Measurements from ENCODE around the gene ARID3B. TPM values are rescaled to one million over a fixed set of nuclear protein-coding genes. Genes with fewer than 3 reads are reported as not detected.
A peak's percentile ranks its signal among the peaks of the same experiment; 100 is the strongest.

ARID3B gene
- total and polyA plus RNA-seq, 7 experiments from 2014 or later: 5.1 to 45.4 (median 36.6) TPM

GRCh38 chr15:74636984-74637383, 96.0 kb downstream of the ARID3B start:
- Mint-ChIP-seq H3K36me3 (peaks cover 8 to 30% (median 14%) of the 10 kb centered on the region in 5 donors), H3K27me3 (no peaks in the 10 kb centered on the region), H3K27ac (peak overlapping the region in 1 of 9 donors; percentile 52)

DNA sequence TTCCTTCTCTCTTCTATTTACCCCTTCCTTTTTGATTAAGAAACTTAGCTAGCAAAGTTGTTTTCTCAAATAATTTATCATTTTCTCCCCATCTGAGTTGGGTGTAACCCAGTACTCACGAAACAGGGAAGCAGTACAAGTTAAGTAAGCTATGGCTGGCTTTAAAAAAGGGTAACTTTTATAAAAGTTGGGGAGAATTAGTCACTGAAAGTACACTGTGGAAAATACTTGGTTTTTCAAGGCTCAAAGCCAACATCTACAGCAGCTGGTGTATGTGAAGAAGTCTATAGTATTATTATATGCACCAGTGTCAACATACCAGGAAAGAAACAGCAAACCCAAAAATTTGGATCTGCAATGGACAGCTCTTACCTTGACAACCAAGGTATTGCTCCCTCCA, 100.1 kb downstream of the ARID3B start:
- no peak overlapping the region for H3K27ac ChIP-seq (ENCODE audit: low read depth, low read length)
- ChIA-PET POLR2A (no interaction called here), CTCF (interaction anchor here (0.6 to 13.2 kb wide), 5 partner anchors 9 to 157 kb away, joined by 3 to 201 read pairs (median 4); no protein-coding TSS in a partner anchor)
- Mint-ChIP-seq H3K4me3 (no peak overlapping the region), H3K36me3 (peaks cover 0 to 44% (median 5%) of the 10 kb centered on the region in 5 donors), H3K27me3 (no peaks in the 10 kb centered on the region), H3K27ac (peak overlapping the region in 1 of 9 donors; percentile 27), H3K4me1 (peaks cover 0 to 29% (median 10%) of the 10 kb centered on the region in 7 donors), H3K9me3 (no peaks in the 10 kb centered on the region)
- ATAC-seq (no peak), DNase-seq (no peak)
- H3K4me1 ChIP-seq (ENCODE audit: control insufficient read depth in 2 of 2, insufficient read depth in 2 of 2, low read length in 2 of 2): no peaks in the 10 kb centered on the region
- no peaks in the 10 kb centered on the region for H3K27me3 ChIP-seq (ENCODE audit: control insufficient read depth in 2 of 2, insufficient read depth in 2 of 2, low read length in 2 of 2)
- no peak overlapping the region for H3K4me3 ChIP-seq (ENCODE audit: low read length)
- H3K36me3 ChIP-seq (ENCODE audit: control insufficient read depth in 2 of 3, insufficient read depth in 3 of 3, low read length in 3 of 3): peaks cover 0 to 69% (median 0%) of the 10 kb centered on the region in 3 experiments
- H3K9me3 ChIP-seq (ENCODE audit: control insufficient read depth in 2 of 3, low read length in 3 of 3): no peaks in the 10 kb centered on the region
- intact Hi-C loops (cut with micrococcal nuclease): no loop called here

More at GRCh38 chr15:74636984-74637383, 96.0 kb downstream of the ARID3B start:
- CTCF ChIA-PET: interaction anchor here (0.6 to 13.2 kb wide), 7 partner anchors 13 to 661 kb away, joined by 3 to 201 read pairs (median 5); no protein-coding TSS in a partner anchor
- ATAC-seq (no peak), DNase-seq (no peak)
- Mint-ChIP-seq H3K9me3 (no peaks in the 10 kb centered on the region), H3K4me1 (peaks cover 0 to 8% (median 3%) of the 10 kb centered on the region in 7 donors), H3K4me3 (no peak overlapping the region)
- Histone ChIP-seq H3K9me3 (ENCODE audit: control insufficient read depth in 2 of 3, low read length in 3 of 3) (no peaks in the 10 kb centered on the region), H3K4me3 (ENCODE audit: low read length) (no peak overlapping the region), H3K4me1 (ENCODE audit: control insufficient read depth in 2 of 2, insufficient read depth in 2 of 2, low read length in 2 of 2) (no peaks in the 10 kb centered on the region), H3K27ac (ENCODE audit: low read depth, low read length) (no peak overlapping the region), H3K36me3 (ENCODE audit: control insufficient read depth in 2 of 3, insufficient read depth in 3 of 3, low read length in 3 of 3) (peaks cover 0 to 88% (median 9%) of the 10 kb centered on the region in 3 experiments), H3K27me3 (ENCODE audit: control insufficient read depth in 2 of 2, insufficient read depth in 2 of 2, low read length in 2 of 2) (no peaks in the 10 kb centered on the region)
- POLR2A ChIA-PET: interaction anchor here (3.3 kb wide), 1 partner anchor 133 kb away, joined by 11 read pairs; no protein-coding TSS in a partner anchor
- intact Hi-C loops (cut with micrococcal nuclease): no loop called here

DNA sequence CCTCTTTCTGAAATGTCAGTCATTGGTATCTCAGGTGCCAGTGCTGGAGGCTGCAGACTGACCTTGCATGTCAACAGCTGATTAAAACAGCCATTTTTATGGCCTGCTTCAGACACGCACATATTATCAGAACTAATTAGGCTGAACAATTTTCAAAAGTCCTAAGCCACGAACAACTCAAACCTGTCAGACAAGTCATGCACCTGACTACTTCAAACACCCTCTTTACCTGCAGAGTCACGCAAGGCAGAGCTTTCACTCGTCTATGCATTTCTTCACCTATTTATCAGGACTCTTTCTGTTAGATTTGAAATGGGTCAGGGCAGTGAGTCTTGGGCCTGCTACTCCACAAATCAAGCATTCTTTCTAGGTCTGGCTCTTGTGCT, 101.3 kb downstream of the ARID3B start:
- H3K4me1 Mint-ChIP-seq: peaks cover 0 to 32% (median 13%) of the 10 kb centered on the region in 7 donors
- H3K9me3 Mint-ChIP-seq: no peaks in the 10 kb centered on the region
- no peak overlapping the region for H3K4me3 ChIP-seq (ENCODE audit: low read length)
- H3K4me3 Mint-ChIP-seq: no peak overlapping the region
- H3K27me3 Mint-ChIP-seq: no peaks in the 10 kb centered on the region
- CTCF ChIA-PET: interaction anchor here (1.5 to 13.2 kb wide), 2 partner anchors 15 to 127 kb away, joined by 4 to 201 read pairs; no protein-coding TSS in a partner anchor
- peak overlapping the region in 8 of 9 donors; percentile 8 to 65 (median 41) for H3K27ac Mint-ChIP-seq
- ATAC-seq: no peak
- no peak for DNase-seq
- peaks cover 0 to 37% (median 5%) of the 10 kb centered on the region in 5 donors for H3K36me3 Mint-ChIP-seq
- no peaks in the 10 kb centered on the region for H3K4me1 ChIP-seq (ENCODE audit: control insufficient read depth in 2 of 2, insufficient read depth in 2 of 2, low read length in 2 of 2)
- H3K36me3 ChIP-seq (ENCODE audit: control insufficient read depth in 2 of 3, insufficient read depth in 3 of 3, low read length in 3 of 3): peaks cover 0 to 57% (median 0%) of the 10 kb centered on the region in 3 experiments
- no peaks in the 10 kb centered on the region for H3K27me3 ChIP-seq (ENCODE audit: control insufficient read depth in 2 of 2, insufficient read depth in 2 of 2, low read length in 2 of 2)
- no peak overlapping the region for H3K27ac ChIP-seq (ENCODE audit: low read depth, low read length)
- POLR2A ChIA-PET: no interaction called here
- intact Hi-C loops (cut with micrococcal nuclease): no loop called here
- H3K9me3 ChIP-seq (ENCODE audit: control insufficient read depth in 2 of 3, low read length in 3 of 3): no peaks in the 10 kb centered on the region

DNA sequence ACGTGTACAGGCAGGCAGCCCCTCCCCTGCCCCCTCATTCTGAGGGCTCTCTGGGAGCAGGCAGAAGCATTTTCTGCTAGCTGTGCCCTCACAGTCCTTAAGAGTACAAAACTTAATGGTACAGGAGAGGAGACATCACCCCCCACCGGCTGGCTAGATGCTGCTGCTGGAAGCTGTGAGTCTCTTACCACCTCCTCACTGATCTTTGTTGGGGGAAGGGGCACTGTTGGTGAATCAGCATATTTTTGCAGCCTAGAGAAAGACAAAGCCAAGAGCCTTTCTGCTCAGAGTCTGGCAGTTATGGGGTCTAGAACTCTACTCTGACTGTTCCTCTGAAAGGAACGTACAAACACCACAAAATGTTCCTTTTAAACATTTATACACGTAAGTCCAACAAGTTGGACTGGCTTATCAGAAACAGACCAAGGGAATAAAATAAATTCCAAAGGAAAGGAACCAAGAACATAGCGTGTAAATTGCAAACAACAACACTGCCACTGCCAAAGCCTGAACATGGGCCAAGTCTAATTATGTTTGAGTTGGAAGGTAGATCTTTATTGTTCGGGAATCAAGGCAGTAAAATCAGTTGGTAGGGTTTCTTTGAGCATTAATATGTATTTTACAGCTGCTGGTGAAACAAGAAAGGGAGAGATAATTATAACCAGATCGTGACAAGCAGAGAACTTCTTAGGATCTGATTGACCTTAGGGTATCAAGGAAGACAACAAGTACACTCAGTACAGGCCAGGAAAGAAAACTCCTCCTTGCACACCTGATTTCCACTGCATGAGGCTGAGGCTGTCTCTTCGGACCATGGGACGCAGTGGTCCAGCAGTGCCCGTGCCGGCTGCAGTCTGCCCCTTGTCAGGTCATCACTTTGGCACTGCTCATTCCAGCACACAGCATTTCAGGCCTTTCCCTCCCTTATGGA, 102.0 kb downstream of the ARID3B start:
- no peaks in the 10 kb centered on the region for H3K9me3 ChIP-seq (ENCODE audit: control insufficient read depth in 2 of 3, low read length in 3 of 3)
- no peak for DNase-seq
- Mint-ChIP-seq H3K9me3 (no peaks in the 10 kb centered on the region), H3K27ac (peak overlapping the region in 7 of 9 donors; percentile 14 to 75 (median 46)), H3K4me1 (peaks cover 0 to 34% (median 13%) of the 10 kb centered on the region in 7 donors), H3K4me3 (no peak overlapping the region), H3K36me3 (peaks cover 0 to 35% (median 5%) of the 10 kb centered on the region in 5 donors), H3K27me3 (no peaks in the 10 kb centered on the region)
- H3K27ac ChIP-seq (ENCODE audit: low read depth, low read length): no peak overlapping the region
- intact Hi-C loops (cut with micrococcal nuclease): no loop called here
- H3K4me3 ChIP-seq (ENCODE audit: low read length): no peak overlapping the region
- ATAC-seq: no peak
- no peaks in the 10 kb centered on the region for H3K27me3 ChIP-seq (ENCODE audit: control insufficient read depth in 2 of 2, insufficient read depth in 2 of 2, low read length in 2 of 2)
- POLR2A ChIA-PET: no interaction called here
- peaks cover 0 to 50% (median 0%) of the 10 kb centered on the region in 3 experiments for H3K36me3 ChIP-seq (ENCODE audit: control insufficient read depth in 2 of 3, insufficient read depth in 3 of 3, low read length in 3 of 3)
- CTCF ChIA-PET: interaction anchor here (0.6 to 0.9 kb wide), 2 partner anchors 11 to 268 kb away, joined by 3 read pairs; no protein-coding TSS in a partner anchor
- H3K4me1 ChIP-seq (ENCODE audit: control insufficient read depth in 2 of 2, insufficient read depth in 2 of 2, low read length in 2 of 2): no peaks in the 10 kb centered on the region

DNA sequence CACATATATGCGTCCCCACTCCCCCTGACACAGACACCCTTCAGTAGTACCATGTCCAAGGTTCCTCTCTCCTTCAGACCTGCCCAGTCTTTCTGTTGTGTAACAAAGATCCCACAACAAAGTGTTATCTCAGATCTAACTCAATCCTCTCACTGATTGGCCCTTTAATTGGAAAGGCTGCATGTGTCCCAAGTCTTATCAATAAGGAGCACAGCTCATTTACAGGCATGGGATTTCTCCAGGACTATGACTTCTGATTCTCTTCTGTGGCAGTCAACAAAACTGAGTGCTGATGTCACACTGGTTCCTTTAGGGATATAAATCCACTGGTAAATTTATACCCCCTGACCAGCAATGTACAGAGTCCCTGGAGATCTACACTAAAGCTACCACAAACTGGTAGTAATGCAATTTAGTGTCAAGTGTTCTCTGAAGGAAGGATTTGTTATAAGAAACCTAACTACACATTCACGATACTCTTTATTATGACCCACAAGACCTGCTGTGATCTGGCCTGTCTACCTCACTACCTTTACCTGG, 102.7 kb downstream of the ARID3B start:
- ATAC-seq (no peak), DNase-seq (no peak)
- Mint-ChIP-seq H3K4me1 (peaks cover 0 to 42% (median 17%) of the 10 kb centered on the region in 7 donors), H3K27ac (peak overlapping the region in 6 of 9 donors; percentile 24 to 64 (median 47)), H3K36me3 (peaks cover 0 to 33% (median 5%) of the 10 kb centered on the region in 5 donors), H3K4me3 (no peak overlapping the region), H3K9me3 (no peaks in the 10 kb centered on the region), H3K27me3 (no peaks in the 10 kb centered on the region)
- POLR2A ChIA-PET: no interaction called here
- no peaks in the 10 kb centered on the region for H3K9me3 ChIP-seq (ENCODE audit: control insufficient read depth in 2 of 3, low read length in 3 of 3)
- CTCF ChIA-PET: interaction anchor here (0.9 kb wide), 1 partner anchor 267 kb away, joined by 3 read pairs; no protein-coding TSS in a partner anchor
- H3K4me3 ChIP-seq (ENCODE audit: low read length): no peak overlapping the region
- H3K27me3 ChIP-seq (ENCODE audit: control insufficient read depth in 2 of 2, insufficient read depth in 2 of 2, low read length in 2 of 2): no peaks in the 10 kb centered on the region
- H3K4me1 ChIP-seq (ENCODE audit: control insufficient read depth in 2 of 2, insufficient read depth in 2 of 2, low read length in 2 of 2): no peaks in the 10 kb centered on the region
- peaks cover 0 to 47% (median 0%) of the 10 kb centered on the region in 3 experiments for H3K36me3 ChIP-seq (ENCODE audit: control insufficient read depth in 2 of 3, insufficient read depth in 3 of 3, low read length in 3 of 3)
- no peak overlapping the region for H3K27ac ChIP-seq (ENCODE audit: low read depth, low read length)
- intact Hi-C loops (cut with micrococcal nuclease): no loop called here

DNA sequence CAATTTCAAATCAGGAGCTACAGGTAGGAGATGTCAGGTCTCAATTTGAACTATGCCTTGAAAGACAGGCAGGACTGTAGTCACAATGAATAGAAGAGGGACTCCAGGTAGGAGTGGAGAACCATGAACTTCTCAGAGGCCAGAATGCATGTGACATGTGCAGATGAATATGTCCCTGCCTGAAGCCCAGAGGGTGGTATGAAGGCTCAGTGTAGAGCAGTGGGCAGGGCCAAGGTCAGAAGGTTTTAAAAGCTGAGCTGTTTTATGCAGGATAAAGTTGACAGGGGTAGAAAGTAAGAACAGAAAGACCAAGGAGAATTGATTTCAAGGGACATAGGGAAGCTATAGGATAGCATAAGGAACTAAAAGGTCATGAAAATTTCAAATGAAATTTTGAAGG, 105.5 kb downstream of the ARID3B start:
- H3K27ac Mint-ChIP-seq: peak overlapping the region in 5 of 9 donors; percentile 2 to 70 (median 17)
- ChIA-PET POLR2A (no interaction called here), CTCF (interaction anchor here (0.6 to 1.7 kb wide), 3 partner anchors 12 to 22 kb away, joined by 5 to 8 read pairs (median 6); no protein-coding TSS in a partner anchor)
- H3K4me3 ChIP-seq (ENCODE audit: low read length): no peak overlapping the region
- H3K27me3 Mint-ChIP-seq: no peaks in the 10 kb centered on the region
- H3K27me3 ChIP-seq (ENCODE audit: control insufficient read depth in 2 of 2, insufficient read depth in 2 of 2, low read length in 2 of 2): no peaks in the 10 kb centered on the region
- peaks cover 0 to 48% (median 23%) of the 10 kb centered on the region in 7 donors for H3K4me1 Mint-ChIP-seq
- no peaks in the 10 kb centered on the region for H3K9me3 Mint-ChIP-seq
- intact Hi-C loops (cut with micrococcal nuclease): no loop called here
- DNase-seq (no peak), ATAC-seq (no peak)
- H3K36me3 Mint-ChIP-seq: peaks cover 4 to 23% (median 12%) of the 10 kb centered on the region in 5 donors
- no peak overlapping the region for H3K4me3 Mint-ChIP-seq
- peaks cover 0 to 30% (median 3%) of the 10 kb centered on the region in 3 experiments for H3K36me3 ChIP-seq (ENCODE audit: control insufficient read depth in 2 of 3, insufficient read depth in 3 of 3, low read length in 3 of 3)
- no peak overlapping the region for H3K27ac ChIP-seq (ENCODE audit: low read depth, low read length)
- no peaks in the 10 kb centered on the region for H3K4me1 ChIP-seq (ENCODE audit: control insufficient read depth in 2 of 2, insufficient read depth in 2 of 2, low read length in 2 of 2)
- H3K9me3 ChIP-seq (ENCODE audit: control insufficient read depth in 2 of 3, low read length in 3 of 3): no peaks in the 10 kb centered on the region

Data from naive thymus-derived CD4-positive, alpha-beta T cell (primary cell).